ENCODE measurements around the gene TAS1R1. TPM values are rescaled to one million over a fixed set of nuclear protein-coding genes. Genes with fewer than 3 reads are reported as not detected.

Gene TAS1R1
- total RNA-seq, 1 donor from 2014 or later = not detected

- H3K36me3 Mint-ChIP-seq (ENCODE audit: low read depth) = peaks cover 58% of the 10 kb centered on the region
- H3K27ac Mint-ChIP-seq = no peak overlapping the region
These were observed 24.5 kb upstream of the TAS1R1 start for GRCh38 chr1:6530504-6531160.

DNA sequence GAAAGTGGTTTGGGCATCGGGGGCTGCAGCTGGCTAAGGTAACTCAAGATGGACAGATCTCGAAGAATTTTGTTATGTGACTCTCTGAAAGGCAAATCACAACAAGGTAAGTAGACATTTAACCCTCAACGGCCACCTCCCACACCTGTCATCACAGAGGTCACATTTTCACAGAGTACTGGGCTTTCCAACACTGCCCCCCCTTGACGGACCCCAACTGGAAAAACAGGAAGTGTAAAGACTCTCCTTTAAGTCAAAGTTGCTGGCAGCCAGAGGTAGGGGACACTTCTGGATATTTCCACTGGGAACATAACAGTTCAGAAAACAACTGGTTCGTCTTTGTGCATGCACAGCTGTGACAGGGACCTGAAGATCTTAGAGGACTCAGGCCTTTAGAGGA, 23.1 kb upstream of the TAS1R1 start:
- intact Hi-C loops (cut with micrococcal nuclease) = no loop called here
- H3K9me3 Mint-ChIP-seq = no peaks in the 10 kb centered on the region
- no peak for DNase-seq (ENCODE audit: low spot score)
- peaks cover 49% of the 10 kb centered on the region for H3K36me3 Mint-ChIP-seq (ENCODE audit: low read depth)
- H3K27ac Mint-ChIP-seq = no peak overlapping the region
- H3K4me1 Mint-ChIP-seq (ENCODE audit: low read depth) = no peaks in the 10 kb centered on the region
- H3K27me3 Mint-ChIP-seq (ENCODE audit: low read depth) = no peaks in the 10 kb centered on the region
- no peak overlapping the region for H3K4me3 Mint-ChIP-seq (ENCODE audit: low read depth)

More at GRCh38 chr1:6530504-6531160, 24.5 kb upstream of the TAS1R1 start:
- H3K4me3 Mint-ChIP-seq (ENCODE audit: low read depth) = no peak overlapping the region
- no peak for DNase-seq (ENCODE audit: low spot score)
- H3K4me1 Mint-ChIP-seq (ENCODE audit: low read depth) = no peaks in the 10 kb centered on the region
- H3K9me3 Mint-ChIP-seq = no peaks in the 10 kb centered on the region
- no peaks in the 10 kb centered on the region for H3K27me3 Mint-ChIP-seq (ENCODE audit: low read depth)
- intact Hi-C loops (cut with micrococcal nuclease) = no loop called here

DNA sequence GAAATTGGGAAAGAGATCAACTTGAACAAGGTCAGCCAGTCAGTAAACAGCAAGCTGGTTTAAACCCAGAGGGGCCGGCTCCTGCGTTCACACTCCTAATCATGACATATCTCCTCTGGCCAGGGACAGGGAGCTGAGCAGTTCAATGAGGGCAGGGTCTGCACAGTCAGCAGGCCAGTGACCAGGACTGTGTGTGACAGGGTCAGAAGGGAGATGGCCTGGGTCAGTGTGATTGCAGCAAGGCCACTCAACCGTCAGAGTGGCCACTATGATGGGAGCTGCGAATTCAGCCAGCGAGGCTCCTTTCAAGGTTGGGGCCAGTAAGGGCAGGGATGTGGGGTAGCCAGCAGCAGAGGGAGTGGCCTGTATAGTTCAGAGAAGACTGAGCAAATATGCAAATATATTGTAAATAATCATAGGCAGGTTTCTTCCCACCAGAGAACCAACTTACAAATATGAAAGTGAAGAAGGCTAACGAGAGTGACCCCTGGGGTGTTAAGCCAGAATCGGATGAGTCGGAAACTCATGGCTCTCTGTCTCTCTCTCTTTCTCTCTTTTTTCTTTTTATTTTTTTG, 20.8 kb upstream of the TAS1R1 start:
- Mint-ChIP-seq H3K27me3 (ENCODE audit: low read depth) (no peaks in the 10 kb centered on the region), H3K27ac (no peak overlapping the region), H3K36me3 (ENCODE audit: low read depth) (peaks cover 45% of the 10 kb centered on the region), H3K4me3 (ENCODE audit: low read depth) (no peak overlapping the region), H3K4me1 (ENCODE audit: low read depth) (no peaks in the 10 kb centered on the region), H3K9me3 (no peaks in the 10 kb centered on the region)
- intact Hi-C loops (cut with micrococcal nuclease) = no loop called here
- no peak for DNase-seq (ENCODE audit: low spot score)

DNA sequence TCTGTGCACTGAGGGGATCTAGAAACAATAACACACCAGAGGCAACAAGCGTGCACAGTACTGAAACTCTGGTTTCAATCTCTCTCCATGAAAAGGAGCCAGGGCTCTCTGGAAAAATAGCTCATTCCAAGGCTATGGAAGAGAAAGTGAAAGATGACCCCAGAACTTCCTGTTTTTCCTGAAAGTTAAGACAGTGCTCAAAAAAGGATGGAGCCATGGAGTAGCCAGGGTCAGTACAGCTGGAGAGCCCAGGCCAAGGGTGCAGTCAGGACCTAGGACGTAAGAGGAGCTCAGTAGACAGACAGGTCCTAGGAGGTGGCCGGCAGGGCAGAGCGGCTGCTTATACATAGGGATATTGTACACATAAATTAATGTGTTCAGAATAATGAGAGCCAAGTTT, 19.9 kb upstream of the TAS1R1 start:
- Mint-ChIP-seq H3K4me1 (ENCODE audit: low read depth) (no peaks in the 10 kb centered on the region), H3K9me3 (no peaks in the 10 kb centered on the region), H3K4me3 (ENCODE audit: low read depth) (no peak overlapping the region), H3K36me3 (ENCODE audit: low read depth) (peaks cover 48% of the 10 kb centered on the region), H3K27ac (no peak overlapping the region), H3K27me3 (ENCODE audit: low read depth) (no peaks in the 10 kb centered on the region)
- no peak for DNase-seq (ENCODE audit: low spot score)
- intact Hi-C loops (cut with micrococcal nuclease) = no loop called here

DNA sequence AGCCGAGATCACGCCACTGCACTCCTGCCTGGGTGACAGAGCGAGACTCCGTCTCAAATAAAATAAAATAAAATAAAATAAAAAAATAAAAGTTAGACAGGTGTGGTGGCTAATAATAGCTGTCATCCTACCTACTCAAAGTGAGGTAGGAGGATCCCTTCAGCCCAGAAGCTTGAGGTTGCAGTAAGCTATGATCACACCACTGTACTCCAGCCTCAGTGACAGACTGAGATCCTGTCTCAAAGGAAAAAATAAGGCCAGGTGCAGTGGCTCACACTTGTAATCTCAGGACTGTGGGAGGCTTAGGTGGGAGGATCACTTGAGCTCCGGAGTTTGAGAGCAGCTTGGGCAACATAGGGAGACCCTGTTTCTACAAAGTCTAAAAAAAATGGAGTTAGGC, 18.8 kb upstream of the TAS1R1 start:
- no peak overlapping the region for H3K27ac Mint-ChIP-seq
- H3K27me3 Mint-ChIP-seq (ENCODE audit: low read depth) = no peaks in the 10 kb centered on the region
- no peak for DNase-seq (ENCODE audit: low spot score)
- H3K36me3 Mint-ChIP-seq (ENCODE audit: low read depth) = peaks cover 48% of the 10 kb centered on the region
- H3K4me3 Mint-ChIP-seq (ENCODE audit: low read depth) = no peak overlapping the region
- H3K4me1 Mint-ChIP-seq (ENCODE audit: low read depth) = no peaks in the 10 kb centered on the region
- intact Hi-C loops (cut with micrococcal nuclease) = no loop called here
- no peaks in the 10 kb centered on the region for H3K9me3 Mint-ChIP-seq

DNA sequence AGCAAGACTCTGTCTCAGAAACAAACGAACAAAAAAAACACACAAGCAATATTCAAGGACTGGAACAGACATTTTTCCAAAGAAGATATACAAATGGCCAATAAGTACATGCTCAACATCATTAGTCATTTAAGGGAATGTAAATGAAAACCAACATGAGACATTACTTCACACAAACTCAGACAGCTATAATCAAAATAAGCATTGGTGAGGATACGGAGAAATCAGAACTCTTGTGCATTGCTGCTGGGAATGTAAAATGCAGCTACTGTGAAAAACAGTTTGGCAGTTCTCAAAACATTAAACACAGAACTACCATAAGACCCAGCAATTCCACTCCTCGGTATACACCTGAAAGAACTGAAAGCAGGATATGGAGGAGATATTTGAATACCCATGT, 16.2 kb upstream of the TAS1R1 start:
- no peaks in the 10 kb centered on the region for H3K27me3 Mint-ChIP-seq (ENCODE audit: low read depth)
- no peaks in the 10 kb centered on the region for H3K9me3 Mint-ChIP-seq
- H3K36me3 Mint-ChIP-seq (ENCODE audit: low read depth) = peaks cover 37% of the 10 kb centered on the region
- DNase-seq (ENCODE audit: low spot score) = no peak
- intact Hi-C loops (cut with micrococcal nuclease) = no loop called here
- H3K4me3 Mint-ChIP-seq (ENCODE audit: low read depth) = no peak overlapping the region
- no peaks in the 10 kb centered on the region for H3K4me1 Mint-ChIP-seq (ENCODE audit: low read depth)
- no peak overlapping the region for H3K27ac Mint-ChIP-seq

DNA sequence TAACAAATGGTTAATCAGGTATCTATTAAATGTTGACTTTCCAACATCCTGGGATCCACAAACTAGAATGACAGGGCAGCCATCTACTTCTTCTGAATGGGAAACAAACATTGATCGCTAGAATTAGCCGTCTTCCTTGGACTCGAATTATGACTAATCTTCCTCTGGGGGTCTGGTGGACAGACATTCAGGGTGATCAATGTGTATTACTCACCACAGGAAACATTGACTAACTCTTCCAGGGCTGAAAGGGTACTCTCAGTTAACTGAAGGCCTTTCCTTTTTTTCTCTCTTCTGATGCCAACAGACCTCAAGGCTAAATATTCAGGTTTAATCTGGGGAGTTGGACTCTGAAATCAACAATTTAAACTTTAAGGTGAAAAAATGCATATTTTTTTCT, 10.3 kb upstream of the TAS1R1 start:
- Mint-ChIP-seq H3K27ac (peak overlapping the region; percentile 23), H3K9me3 (no peaks in the 10 kb centered on the region), H3K36me3 (ENCODE audit: low read depth) (peaks cover 62% of the 10 kb centered on the region), H3K4me1 (ENCODE audit: low read depth) (peaks cover 23% of the 10 kb centered on the region), H3K4me3 (ENCODE audit: low read depth) (no peak overlapping the region), H3K27me3 (ENCODE audit: low read depth) (no peaks in the 10 kb centered on the region)
- no peak for DNase-seq (ENCODE audit: low spot score)
- intact Hi-C loops (cut with micrococcal nuclease) = no loop called here

- H3K27me3 Mint-ChIP-seq (ENCODE audit: low read depth) = no peaks in the 10 kb centered on the region
- no peaks in the 10 kb centered on the region for H3K9me3 Mint-ChIP-seq
- H3K36me3 Mint-ChIP-seq (ENCODE audit: low read depth) = peaks cover 67% of the 10 kb centered on the region
- H3K4me3 Mint-ChIP-seq (ENCODE audit: low read depth) = peak overlapping the region; percentile 6
- peak; percentile 10 for DNase-seq (ENCODE audit: low spot score)
- peak overlapping the region; percentile 23 for H3K27ac Mint-ChIP-seq
- peaks cover 23% of the 10 kb centered on the region for H3K4me1 Mint-ChIP-seq (ENCODE audit: low read depth)
- intact Hi-C loops (cut with micrococcal nuclease) = no loop called here
These were observed 9.6 kb upstream of the TAS1R1 start for GRCh38 chr1:6545276-6546112.

DNA sequence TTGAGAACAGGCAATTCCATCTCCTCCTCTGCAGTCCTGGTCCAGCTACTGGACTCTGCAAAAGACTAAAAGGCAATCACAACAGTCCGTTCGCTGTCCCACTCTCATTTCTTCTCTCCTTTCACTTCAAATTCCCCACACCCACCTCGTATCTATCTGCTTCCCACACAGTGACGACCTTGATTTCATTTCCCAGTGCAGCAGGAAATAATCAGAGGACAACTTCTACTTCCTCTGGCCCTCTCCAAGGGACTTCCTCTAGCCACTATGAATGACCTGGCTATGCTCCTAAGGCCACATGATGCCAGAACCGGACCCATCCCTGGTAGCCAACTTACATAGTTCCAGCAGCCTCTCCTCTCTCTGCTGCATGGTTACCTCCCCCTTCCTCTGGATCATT, 8.8 kb upstream of the TAS1R1 start:
- Mint-ChIP-seq H3K27ac (peak overlapping the region; percentile 71), H3K4me3 (ENCODE audit: low read depth) (peak overlapping the region; percentile 4), H3K4me1 (ENCODE audit: low read depth) (peaks cover 23% of the 10 kb centered on the region), H3K9me3 (no peaks in the 10 kb centered on the region), H3K27me3 (ENCODE audit: low read depth) (no peaks in the 10 kb centered on the region), H3K36me3 (ENCODE audit: low read depth) (peaks cover 61% of the 10 kb centered on the region)
- no peak for DNase-seq (ENCODE audit: low spot score)
- intact Hi-C loops (cut with micrococcal nuclease) = no loop called here

DNA sequence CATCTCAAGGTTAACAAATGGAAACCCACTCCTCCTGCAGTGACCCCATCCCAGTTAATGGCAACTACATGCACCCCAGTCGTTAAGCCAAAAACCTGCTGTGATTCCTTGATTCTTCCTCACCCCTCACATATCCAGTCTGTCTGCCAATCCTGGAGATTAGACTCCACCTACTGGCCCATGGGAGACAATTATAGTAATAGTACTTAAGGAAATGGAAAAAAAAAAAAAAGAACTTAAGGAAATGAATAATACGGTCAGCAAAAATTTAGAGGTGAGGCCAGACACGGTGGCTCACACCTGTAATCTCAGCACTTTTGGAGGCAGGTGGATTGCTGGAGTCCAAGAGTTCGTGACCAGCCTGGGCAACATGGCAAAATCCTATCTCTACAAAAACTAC, 7.8 kb upstream of the TAS1R1 start:
- Mint-ChIP-seq H3K9me3 (no peaks in the 10 kb centered on the region), H3K4me1 (ENCODE audit: low read depth) (peaks cover 23% of the 10 kb centered on the region), H3K4me3 (ENCODE audit: low read depth) (no peak overlapping the region), H3K27ac (peak overlapping the region; percentile 30), H3K36me3 (ENCODE audit: low read depth) (peaks cover 56% of the 10 kb centered on the region), H3K27me3 (ENCODE audit: low read depth) (no peaks in the 10 kb centered on the region)
- no peak for DNase-seq (ENCODE audit: low spot score)
- intact Hi-C loops (cut with micrococcal nuclease) = no loop called here

GRCh38 chr1:6554031-6554906, 838 bp upstream of the TAS1R1 start, which contains the start of gene NOL9:
TSS of gene NOL9 (minus strand) at chr1:6554513. CDS start at chr1:6554502, 11 bp downstream.
- H3K27me3 Mint-ChIP-seq (ENCODE audit: low read depth) = no peaks in the 10 kb centered on the region
- peak; percentile 92 for DNase-seq (ENCODE audit: low spot score)
- intact Hi-C loops (cut with micrococcal nuclease) = loop anchor here (2.0 to 5.0 kb wide), 4 partner anchors 25 to 67 kb away; partner anchors contain the start of genes KLHL21, PHF13 and ZBTB48
- H3K4me3 Mint-ChIP-seq (ENCODE audit: low read depth) = peak within 1 kb of the TSS; percentile 82
- H3K36me3 Mint-ChIP-seq (ENCODE audit: low read depth) = peaks cover 16% of the 10 kb centered on the region
- H3K9me3 Mint-ChIP-seq = no peaks in the 10 kb centered on the region
- H3K4me1 Mint-ChIP-seq (ENCODE audit: low read depth) = peaks cover 10% of the 10 kb centered on the region
- H3K27ac Mint-ChIP-seq = peak within 1 kb of the TSS; percentile 61

GRCh38 chr1:6557597-6557996, 2.5 kb downstream of the TAS1R1 start:
- Mint-ChIP-seq H3K9me3 (no peaks in the 10 kb centered on the region), H3K36me3 (ENCODE audit: low read depth) (peaks cover 6% of the 10 kb centered on the region), H3K4me1 (ENCODE audit: low read depth) (peaks cover 10% of the 10 kb centered on the region), H3K27ac (no peak overlapping the region), H3K27me3 (ENCODE audit: low read depth) (peaks cover 2% of the 10 kb centered on the region), H3K4me3 (ENCODE audit: low read depth) (no peak overlapping the region)
- intact Hi-C loops (cut with micrococcal nuclease) = no loop called here
- DNase-seq (ENCODE audit: low spot score) = no peak
